Measurements from ENCODE around the gene ITGB5.
"Not testable (repeated sequence)": the region's sequence is repeated elsewhere in the genome, so short reads cannot be mapped to it uniquely, and the experiment has no call there.

Gene ITGB5

DNA sequence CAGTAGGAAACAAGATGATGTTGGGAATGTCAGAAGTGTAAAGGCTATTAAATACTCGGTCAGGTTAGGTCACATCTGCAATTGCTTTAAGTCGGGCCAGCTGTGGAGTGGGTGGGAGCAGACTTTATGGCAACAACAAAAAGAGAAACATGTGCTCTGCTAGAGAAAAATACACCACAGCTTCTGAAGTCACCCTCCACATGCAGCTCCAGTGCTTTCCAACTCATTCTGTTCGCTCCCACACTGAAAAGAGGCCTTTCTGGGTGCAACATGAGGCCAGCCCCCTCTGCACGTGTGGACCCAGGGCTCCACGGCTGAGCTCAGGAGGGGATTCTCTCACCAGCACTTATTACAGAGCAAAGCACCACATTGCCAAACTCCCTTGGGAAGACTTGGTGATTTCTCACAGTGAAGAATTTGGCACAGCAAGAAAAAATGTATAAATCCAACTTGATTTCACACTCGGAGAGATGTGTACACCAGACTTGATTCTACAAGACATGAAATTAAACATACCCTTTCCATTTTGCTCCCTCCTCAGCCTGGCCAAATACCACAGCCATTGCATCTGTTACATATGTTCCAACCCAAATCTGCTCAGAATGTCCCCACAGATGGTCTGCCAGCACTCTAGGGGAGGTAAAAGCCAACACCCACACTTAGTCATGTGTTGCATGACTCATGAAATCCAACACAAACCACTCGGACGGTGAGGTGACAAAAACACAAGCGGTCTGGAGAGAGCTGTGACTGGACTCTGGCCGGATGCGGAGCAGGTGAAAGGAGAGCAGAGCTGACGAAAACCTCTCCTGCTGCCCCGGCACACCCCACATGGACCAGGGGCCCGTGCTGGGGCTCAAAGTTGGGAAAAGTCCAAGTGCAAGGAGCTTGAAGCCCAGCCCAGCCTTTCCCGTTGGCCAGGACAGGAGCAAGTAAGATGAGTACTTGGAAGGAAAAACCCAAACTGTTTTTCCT is 74.6 kb downstream of the ITGB5 start:
- peak; percentile 82 for DNase-seq (ENCODE audit: low spot score)

- DNase-seq (ENCODE audit: low spot score) = no peak
Measured at GRCh38 chr3:124811436-124811835, 75.7 kb downstream of the ITGB5 start.

DNA sequence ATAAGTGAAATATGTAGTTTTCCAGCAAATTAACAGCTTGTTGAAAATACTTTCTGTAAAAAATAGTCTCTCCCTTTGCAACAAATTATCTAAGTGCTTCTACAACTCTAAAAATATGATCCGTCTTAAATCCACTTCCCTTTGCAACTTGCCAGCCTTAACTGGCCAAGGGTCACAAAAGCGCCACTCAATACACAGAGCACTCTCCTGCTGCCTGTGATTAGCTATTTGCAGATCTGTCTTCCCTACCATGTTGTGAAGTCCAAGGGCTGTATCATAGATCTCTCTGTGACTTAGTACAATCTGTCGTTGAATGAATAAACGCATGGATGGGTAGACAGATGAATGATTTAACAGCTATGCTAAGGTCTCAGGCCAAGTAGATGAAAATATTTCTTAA is 76.2 kb downstream of the ITGB5 start:
- no peak for DNase-seq (ENCODE audit: low spot score)

GRCh38 chr3:124809039-124809438 is 78.1 kb downstream of the ITGB5 start:
- no peak for DNase-seq (ENCODE audit: low spot score)

- DNase-seq (ENCODE audit: low spot score) = no peak
Measured at GRCh38 chr3:124805671-124806070, 81.5 kb downstream of the ITGB5 start.

GRCh38 chr3:124804875-124805274 is 82.3 kb downstream of the ITGB5 start:
- no peak for DNase-seq (ENCODE audit: low spot score)

- DNase-seq (ENCODE audit: low spot score) = no peak
Measured at GRCh38 chr3:124802702-124803101, 84.5 kb downstream of the ITGB5 start.

GRCh38 chr3:124802061-124802698 is 85.0 kb downstream of the ITGB5 start:
- DNase-seq (ENCODE audit: low spot score) = no peak

- no peak for DNase-seq (ENCODE audit: low spot score)
Measured at GRCh38 chr3:124800511-124801258, 86.5 kb downstream of the ITGB5 start.

- DNase-seq (ENCODE audit: low spot score) = no peak
Measured at GRCh38 chr3:124800076-124800475, 87.1 kb downstream of the ITGB5 start.

- no peak for DNase-seq (ENCODE audit: low spot score)
Measured at GRCh38 chr3:124799676-124800075, 87.5 kb downstream of the ITGB5 start.

- no peak for DNase-seq (ENCODE audit: low spot score)
Measured at GRCh38 chr3:124797426-124797945, 89.7 kb downstream of the ITGB5 start.

- no peak for DNase-seq (ENCODE audit: low spot score)
Measured at GRCh38 chr3:124796477-124796876, 90.7 kb downstream of the ITGB5 start.

DNA sequence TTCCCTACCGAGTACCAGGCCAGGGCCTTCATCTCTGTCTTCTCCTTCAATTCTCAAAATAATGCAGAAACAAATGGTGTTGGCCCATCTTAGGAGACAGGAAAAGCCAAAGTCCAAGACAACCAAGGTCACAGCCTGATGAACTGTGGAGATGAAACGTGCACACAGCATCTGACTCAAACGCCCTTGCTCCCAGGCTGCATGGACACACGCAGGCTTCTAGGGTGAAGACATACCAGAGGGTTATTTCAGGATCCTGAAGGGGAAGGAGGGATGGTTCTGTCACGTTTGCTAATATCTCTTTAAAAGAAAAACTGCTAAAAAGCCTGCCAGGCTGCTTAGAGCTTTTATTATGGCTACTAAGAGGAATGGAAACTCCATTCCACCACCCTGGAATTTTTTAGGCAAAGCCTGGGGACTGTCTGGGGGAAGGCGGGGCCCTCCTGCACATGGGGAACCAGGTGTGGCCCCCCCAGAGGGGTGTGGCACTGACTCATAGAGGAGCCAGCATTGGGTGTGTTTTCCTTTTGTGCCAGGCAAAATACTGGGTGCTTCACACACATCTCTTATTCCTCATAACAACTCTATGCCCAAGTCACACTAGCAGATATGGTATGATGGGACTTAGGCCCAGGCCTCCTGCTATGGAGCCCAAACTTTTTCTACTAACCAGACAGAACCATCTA is 94.0 kb downstream of the ITGB5 start:
- no peak for DNase-seq (ENCODE audit: low spot score)

DNA sequence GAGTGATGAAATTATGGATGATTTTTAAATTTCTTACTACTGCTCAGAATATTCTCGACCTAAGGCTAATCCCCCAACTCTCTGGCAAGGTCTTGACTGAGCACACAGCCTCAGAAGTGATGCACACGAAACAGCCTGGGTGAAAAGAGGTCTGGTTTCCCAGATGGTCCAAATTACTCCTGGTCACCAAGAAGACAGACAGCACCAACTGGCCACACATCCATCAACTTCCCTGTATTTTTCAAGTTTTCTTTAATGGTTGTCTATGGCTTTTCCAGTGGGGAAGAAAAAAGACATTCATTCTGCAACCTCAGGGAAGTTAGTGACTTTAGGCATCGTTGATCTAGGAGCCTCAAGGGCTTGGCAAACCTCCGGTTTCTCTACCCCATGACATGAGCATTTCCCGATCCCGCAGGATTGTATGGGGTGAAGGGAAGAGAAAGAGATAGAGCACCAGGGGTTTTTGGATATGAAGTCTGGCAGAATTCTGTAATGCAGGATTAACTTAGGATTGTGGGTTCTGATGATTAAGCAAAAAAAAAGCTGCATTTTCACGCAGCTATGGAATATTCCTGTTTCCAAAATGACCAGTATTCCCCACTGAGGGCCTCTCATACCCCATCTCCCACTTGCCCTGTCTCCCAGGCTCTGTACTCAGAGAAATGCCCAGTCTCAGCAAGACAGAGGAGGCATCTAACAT is 94.7 kb downstream of the ITGB5 start:
- DNase-seq (ENCODE audit: low spot score) = no peak

DNA sequence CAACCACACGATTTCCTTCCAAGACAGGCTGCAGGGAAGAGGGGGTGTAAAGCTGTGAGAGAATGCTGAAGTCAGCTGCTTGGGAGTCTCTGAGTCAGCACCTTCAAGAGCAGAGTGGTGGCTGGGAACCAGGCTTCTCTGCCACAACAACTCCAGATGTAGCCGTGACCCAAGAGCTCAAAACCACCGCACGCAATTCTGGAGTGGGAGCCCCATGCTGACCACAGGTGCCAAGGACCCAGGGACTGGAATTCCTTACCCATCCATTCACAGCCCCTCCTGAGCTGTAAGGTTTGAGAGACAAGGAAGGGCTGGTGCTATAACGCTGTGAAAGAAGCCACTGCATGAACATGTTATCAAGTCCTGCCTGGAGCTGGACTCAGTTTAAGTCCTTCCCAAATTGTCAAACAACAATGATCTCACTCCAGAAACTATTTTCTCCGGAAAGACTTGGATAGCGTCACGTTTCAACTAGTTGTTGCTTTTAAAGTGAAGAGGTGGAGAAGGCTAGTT is 95.5 kb downstream of the ITGB5 start:
- no peak for DNase-seq (ENCODE audit: low spot score)

- DNase-seq (ENCODE audit: low spot score) = no peak
Measured at GRCh38 chr3:124791142-124791541, 96.0 kb downstream of the ITGB5 start.

GRCh38 chr3:124789103-124789502 is 98.1 kb downstream of the ITGB5 start:
- not testable (repeated sequence) for DNase-seq (ENCODE audit: low spot score)

DNA sequence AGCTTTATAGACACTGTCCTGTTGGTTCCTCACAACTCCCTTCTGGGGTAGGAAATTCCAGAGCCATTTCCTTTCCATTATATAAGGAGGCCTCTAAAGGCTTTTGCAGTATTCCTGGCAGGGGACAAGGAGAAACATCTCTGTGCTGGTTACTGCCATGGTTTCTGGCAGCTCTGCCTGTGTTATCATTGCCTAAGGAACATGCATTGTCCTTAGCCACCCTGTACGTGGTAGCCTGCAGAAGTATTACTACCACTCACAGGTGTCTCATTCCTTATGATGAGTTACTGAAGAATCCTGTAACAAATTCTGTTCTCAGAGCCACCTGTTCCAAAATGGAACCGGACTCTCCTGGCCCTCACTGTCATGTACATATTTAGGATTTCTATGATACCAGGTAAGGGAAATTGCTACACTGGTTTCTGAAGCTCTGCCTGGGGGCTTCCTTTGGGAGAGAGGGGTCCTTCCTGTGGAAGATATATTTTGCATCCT is 98.9 kb downstream of the ITGB5 start:
- no peak for DNase-seq (ENCODE audit: low spot score)

DNA sequence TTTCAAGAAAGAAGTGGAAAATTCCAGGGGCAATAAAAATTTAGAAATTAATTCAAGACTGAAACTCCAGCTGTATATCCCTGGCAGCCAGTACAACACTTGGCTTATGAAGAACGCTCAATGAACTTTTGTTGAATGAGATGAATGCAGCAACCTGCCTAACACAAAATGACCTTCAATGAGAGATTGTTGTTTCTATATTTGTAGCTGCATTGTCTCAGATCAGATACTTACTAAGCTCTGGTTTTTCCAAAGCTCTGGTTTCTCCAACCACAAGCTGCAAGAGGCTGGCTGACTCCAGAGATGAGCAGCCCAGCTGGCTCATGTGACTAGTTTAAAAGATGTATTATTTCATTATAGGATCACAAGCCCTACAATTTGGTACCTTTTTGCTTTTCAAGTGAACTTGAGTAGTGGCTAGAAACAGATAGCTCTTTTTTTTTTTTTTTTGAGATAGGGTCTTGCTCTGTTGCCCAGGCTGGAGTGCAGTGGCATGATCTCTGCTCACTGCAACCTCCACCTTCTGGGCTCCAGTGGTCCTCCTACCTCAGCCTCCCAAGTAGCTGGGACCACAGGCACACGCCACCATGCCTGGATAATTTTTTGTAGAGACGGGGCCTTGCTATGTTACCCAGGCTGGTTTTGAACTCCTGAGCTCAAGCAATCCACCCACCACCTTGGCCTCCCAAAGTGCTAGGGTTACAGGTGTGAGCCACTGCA is 99.5 kb downstream of the ITGB5 start:
- no peak for DNase-seq (ENCODE audit: low spot score)
